Stimulated activated CD8-positive, alpha-beta memory T cell treated with anti-CD3 and anti-CD28 coated beads, Interleukin-15, amount 100 ng/mL, for 1 hour (primary cell): ENCODE measurements around the gene MTAP.
"Not testable (repeated sequence)": the region's sequence is repeated elsewhere in the genome, so short reads cannot be mapped to it uniquely, and the experiment has no call there.

Source experiments
- DNase-seq: peaks from one replicate; pipeline ENCODE4 v3.0.0-alpha.2; 2020; ENCODE audit warnings: low read depth

Gene MTAP

DNA sequence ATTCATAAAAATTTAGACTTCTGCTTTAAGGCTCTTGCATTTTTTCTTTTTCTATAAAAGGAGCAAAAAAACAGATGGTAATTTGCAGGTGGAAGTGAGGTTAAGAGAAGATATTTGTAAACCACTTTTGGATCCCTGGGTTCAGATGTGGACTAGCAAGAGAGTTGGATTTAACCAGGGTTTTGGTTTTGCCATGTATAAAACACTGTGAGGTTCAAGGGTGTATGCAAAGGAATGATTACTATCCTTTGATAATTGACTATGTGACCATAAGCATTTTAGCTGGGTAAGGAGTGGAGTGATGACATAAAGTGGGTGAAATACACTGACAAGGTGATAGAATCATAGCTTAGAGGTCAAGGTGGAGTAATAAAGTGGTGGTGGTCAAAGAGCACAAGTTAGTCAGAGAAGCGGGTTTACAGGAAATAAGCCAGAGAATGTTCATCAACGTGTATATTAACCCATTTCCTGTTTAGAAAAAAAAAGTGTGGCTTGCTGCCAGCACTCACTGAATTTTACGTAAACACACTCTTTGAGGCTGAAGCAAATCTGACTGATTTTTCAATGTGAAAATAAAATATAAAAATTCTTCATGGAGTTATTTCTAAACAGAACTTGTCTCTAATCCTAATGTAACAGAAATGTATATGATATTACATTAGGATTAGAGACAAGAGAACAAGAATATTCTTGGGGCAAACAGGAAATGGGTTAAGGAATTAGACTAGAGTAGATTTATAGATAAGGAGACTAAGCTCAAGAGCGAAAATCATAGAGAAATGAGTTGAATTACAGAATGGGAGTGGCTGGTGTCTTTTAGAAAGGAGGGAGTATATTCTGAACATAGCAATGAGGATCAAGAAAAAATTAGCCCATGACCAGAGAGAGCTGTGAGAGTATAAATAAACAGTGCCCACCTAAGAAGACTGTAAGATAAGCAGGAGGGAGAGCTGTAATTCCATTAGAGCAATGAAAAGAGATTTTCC lies 117.2 kb downstream of the MTAP start:
- DNase-seq, result no peak

DNA sequence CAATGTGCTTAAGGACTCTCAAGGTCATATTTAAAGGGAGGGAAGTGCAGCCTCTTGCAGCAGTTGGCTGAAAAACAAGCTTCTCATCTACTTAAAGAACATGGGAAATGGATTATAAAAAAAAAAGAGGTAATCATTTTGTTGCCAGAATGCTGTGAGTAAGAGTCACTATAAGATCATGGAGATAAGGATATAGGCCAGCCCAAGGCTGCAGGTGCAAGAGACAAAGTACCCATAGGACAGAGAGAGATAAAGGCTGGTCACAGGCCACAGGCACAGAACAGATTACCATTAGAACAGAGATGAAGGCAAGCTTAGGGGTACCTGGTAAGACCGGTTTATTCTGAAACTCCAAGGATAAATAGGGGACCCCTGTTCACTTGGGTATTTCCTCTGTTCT lies 121.3 kb downstream of the MTAP start:
- no peak for DNase-seq

DNA sequence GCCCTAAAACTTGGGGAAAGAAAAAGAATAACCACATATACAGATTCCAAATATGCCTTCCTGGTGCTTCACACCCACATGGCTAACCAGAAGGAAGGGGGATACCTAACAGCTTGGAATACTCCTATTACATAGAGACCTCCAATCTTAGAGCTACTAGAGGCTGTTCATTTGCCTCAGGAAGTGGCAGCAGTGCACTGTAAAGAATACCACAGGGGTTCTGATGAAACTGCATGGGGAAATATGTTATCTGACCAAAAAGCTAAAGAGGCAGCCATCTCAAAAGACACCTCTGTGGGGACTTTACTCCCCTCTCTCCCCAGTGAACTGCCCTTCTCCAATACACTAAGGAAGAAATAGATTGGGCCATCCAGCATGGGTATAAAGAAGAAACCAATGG lies 125.3 kb downstream of the MTAP start:
- DNase-seq, result no peak

DNA sequence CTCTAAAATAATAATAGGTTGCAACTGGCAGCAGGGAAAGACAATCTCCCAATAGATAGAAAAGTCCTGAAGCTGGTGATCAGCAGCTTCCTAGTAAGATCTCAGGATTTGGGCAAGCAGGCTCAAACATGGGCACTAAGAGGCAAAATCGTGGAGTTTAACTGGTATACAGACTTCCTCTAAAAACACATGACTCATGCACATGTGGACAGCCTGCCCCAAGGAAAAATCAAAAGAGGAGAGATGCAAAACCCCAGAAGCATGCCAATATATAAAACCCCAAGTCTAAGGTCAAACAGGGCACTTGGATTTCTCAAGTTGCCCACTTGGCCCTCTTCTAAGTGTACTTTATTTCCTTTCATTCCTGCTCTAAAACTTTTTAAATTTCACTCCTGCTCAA lies 129.0 kb downstream of the MTAP start:
- no peak for DNase-seq

DNA sequence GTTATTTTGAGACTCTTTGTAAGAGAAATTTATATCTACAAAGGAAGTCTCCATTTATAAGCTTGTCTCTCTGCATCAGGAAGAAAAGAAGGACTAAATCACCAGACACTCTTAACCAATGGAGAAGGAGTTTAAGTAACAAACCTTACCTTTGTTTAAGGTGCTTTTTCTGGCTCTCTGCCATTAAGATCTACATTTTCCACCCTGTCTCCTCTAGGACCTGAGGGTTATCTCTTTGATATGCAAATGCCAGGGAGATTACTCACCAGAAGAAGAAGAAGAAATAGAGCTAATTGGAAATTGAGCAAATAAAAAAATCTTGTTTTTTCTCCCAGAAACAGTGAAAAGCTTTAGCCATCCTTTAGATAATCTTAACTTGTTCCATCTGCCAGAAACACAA lies 130.8 kb downstream of the MTAP start:
- DNase-seq, result no peak

DNA sequence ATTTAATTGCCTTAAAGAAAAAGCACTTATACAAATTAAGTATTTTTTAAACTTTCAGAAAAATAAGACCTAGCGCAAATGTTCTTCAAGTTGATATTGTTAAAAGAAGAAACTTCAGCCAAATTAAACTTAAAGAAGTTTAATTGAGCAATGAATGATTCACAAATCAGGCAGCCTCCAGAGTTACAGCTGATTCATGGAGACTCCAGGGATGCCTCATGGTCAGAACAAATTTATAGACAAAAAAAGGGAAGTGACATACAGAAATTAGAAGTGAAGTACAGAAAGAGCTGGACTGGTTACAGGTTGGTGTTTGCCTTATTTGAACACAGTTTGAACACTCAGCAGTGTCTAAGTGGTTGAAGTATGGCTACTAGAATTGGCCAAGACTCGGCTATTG lies 131.4 kb downstream of the MTAP start:
- no peak for DNase-seq

DNA sequence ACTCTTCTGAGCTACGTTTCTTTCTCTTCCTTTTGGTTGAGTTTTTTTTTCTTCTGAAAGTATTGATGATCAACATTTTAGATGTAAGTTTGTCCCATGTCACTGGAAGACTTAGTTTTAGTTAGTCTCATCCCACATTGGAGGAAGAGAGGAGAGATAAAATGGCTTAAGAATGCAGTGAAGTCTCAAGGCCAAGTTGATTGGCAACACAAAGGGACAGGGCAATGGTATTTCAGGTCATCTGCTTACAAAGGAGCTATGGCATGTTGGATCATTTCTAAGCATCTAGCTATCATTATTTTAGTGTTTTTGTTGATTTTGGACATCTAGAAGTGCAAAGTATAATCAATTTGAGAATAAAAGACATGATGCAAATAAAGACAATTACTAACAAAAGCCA lies 133.2 kb downstream of the MTAP start:
- DNase-seq, result no peak

DNA sequence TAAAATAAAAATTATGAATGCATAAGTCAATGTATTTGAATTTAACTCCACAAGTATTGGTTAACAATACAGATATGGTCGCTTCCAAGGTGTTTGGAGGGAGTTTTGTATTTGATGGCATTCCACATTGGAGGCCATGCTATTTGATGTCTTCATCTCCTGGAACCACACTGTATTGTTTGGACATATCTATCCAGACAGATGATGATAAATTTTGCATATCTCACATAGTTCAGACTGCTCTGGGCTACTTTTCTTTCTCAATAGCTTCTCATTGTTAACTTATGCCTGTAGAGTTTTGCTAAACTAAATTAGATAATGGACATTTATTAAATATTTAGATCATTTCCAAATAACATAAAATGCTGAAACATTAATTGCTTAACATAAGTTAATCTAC lies 133.7 kb downstream of the MTAP start:
- no peak for DNase-seq

DNA sequence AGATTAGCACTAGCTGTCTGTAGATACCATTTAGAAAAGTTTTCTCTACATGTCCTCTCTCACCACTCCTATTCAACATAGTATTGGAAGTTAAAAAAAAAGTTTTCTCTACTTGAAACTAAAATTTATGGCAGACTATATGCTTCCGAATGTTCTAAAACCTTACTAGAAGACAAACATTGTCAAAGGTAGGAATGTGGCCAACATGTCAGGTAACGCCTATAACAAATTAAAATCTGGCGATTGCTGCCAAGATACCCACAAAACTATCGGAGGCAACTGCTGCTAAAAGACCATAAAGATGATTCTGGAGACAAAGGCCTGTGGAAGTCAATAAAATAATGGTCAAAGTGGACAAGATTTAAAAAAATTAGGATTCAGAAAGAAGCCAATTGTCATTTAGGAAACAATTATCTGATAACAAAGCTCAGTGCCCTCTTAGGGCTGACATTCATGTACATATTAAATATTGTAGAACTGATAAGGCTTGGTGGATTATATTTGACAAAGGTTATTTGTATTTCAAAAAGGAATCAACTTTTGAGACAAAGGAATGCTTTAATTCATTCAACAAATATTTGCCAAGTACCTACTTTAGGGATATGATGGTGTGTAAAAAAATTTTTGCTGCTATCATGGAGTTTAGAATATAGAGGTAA lies 139.0 kb downstream of the MTAP start:
- DNase-seq, result no peak

DNA sequence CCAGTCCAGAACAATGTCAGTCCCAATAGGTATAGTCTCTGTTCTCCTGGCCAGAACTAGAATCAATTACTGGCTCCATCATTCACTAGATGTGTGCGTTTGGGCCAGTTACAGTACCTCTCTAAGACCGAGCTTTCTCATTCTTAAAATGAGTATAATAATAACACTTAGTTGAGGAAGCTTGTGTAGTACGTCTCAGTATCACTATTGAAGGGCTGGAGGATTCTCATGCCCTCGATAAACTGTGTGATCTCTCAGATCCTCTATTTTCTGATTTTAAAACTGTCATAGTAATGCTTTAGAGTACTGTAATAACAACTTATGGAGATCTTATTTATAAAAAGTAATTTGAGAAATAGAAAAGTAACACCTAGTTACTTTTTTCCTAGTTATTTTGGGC lies 141.0 kb downstream of the MTAP start:
- no peak for DNase-seq

DNA sequence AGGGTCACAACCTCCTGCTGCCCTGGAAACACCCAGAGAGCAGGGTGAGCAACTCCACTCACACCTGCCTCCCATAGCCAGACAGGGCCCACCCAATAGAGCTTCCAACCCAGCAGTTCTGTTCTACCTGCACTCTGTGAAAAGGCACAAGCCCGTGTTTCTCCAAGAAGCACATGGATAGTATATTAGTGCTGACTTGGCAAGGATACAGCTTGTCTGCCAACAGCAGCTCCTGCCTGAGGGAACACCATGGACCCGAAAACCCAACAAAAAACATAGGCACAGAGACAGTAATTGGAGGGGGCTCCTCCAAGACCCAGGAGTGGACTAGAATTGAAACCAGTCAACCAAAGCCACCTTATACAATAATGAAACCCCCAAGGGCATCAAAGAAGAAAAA lies 143.2 kb downstream of the MTAP start:
- DNase-seq, result no peak

DNA sequence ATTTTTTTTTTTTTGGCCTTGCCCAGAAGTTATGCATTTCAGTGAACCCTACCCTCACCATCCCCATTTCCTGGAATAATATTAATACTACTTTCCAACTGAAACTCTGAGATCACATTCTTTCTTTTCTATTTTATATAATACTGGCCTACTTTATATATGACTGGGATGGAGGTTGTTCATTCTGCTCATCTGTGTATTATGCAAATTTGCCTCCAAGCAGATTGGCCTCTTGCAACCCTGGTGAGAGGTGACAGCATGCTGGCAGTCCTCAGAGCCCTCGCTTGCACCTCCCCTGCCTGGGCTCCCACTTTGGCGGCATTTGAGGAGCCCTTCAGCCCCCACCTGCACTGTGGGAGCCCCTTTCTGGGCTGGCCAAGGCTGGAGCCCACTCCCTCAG lies 156.4 kb downstream of the MTAP start:
- DNase-seq, result no peak

DNA sequence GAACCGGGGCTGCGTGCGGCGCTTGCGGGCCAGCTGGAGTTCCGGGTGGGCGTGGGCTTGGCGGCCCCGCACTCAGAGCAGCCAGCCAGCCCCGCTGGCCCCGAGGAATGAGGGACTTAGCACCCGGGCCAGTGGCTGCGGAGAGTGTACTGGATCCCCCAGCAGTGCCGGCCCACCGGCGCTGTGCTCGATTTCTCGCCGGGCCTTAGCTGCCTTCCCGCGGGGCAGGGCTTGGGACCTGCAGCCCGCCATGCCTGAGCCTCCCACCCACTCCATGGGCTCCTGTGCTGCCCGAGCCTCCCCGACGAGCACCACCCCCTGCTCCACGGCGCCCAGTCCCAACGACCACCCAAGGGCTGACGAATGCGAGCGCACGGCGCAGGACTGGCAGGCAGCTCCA lies 156.8 kb downstream of the MTAP start:
- DNase-seq, result not testable (repeated sequence)

DNA sequence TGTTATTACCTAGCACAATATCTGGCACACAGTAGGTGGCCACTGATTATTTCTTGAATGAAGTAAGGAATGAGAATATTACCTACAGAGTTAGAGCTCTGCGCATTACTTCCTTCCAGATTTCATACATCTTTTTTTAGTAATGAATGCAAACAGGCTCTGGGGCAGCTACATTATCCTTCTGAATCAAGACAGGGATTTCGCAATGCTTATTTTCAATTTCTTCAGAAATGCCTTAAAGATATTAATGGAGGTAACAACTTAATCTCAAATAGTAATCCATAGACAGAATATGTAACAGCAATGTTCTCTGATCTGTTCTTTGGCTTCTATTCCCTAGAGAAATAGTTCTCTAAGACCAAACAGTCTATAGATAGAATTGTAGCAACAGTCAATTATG lies 159.1 kb downstream of the MTAP start:
- no peak for DNase-seq

DNA sequence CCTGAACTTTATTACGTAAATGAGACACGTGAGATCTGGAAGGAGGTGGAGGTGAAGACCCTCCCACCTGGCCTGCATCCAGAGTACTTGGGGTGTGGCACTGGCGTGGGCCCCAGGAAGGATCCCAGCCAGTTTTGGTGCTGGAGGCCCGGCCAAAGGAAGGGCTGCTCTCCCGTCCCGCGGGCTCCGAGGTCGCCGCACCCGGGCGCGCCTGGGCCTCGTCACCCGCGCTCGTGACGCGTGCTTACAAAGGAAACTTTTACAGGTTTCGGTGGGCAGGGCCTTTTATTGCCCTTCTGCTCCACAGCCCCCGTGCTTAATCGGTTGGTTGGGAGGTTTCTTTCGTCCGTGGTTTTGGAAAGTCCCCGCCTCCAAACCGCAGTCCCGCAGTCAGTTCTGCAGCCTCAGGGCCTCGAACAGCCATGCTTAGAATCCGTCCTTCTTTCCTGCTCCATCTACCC lies 162.5 kb downstream of the MTAP start:
- DNase-seq, result peak; percentile 20

DNA sequence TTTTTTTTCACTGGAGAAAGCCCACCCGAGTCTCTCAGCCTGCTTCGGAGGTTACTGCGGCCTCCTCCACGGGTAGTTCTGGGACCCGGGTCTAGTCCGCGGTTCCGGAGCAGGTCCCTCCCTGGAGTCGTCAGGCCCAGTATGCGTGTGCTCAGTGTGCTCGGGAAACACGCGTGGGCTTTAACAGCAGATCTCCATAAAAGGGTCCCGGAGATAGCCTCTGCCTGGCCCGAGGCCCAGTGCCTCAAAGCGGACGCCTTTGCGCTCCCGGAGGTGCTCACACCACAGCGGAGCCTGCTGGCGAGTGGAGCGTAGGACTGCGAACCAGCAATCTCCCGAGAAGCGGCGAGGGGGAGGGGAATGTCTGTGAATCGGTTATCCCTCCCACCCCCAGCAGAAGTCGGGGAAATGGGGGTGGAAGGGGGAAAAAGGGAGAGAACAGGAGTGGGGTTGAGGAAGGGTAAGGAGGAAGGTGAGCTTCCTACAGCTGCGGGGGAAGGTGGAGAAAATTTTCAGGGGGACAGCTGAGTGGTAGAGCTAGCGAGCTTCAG lies 163.0 kb downstream of the MTAP start:
- no peak for DNase-seq

DNA sequence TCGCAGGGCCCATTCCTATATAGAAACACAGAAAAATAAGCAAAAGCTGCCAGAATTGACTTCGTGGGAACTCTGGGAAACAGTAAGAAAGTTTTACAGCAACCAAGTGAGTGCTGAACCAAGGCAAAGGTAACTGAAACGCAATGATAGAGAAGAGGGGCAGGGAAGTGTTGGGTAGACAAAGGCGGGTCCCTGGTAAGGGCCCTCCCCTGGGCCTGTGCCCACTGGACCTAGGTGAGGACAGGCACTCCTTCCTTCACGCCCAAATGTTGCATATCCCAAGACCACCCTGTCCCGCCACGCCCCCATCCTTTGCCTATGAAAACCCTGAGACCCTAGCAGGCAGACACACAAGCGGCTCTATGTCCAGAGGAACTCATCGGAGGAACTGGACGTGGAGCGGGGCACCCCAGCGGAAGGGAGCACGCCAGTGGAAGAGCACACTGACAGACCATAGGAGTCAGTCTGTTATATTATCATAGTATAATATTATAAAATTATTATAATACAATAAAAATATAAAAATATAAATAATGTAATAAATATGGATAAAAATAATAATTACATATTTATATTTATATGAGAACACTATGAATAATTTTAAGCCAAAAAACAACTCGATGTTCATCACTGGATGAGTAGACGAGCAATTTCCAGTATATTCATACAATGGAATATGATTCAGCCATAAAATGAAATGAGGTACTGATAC lies 163.9 kb downstream of the MTAP start:
- no peak for DNase-seq

DNA sequence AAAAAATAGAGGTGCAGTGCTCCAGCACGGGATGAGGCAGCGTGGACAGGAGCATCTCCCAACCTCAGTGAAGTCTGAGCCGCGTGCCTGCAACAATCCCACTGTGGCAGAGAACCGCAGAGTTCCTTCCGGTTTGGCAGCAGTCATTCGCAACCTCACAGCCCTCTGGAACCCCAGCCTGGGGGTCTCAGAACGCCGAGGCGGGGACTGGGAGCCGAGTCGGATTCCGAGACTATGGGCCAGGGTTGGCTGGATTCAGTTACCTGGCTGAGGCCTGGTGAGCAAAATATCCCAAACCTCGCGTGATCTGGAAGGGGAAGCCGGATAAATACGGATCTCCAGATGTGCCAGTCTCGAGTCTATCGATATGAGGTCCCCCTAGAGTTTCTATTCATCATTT lies 164.7 kb downstream of the MTAP start:
- DNase-seq, result no peak

DNA sequence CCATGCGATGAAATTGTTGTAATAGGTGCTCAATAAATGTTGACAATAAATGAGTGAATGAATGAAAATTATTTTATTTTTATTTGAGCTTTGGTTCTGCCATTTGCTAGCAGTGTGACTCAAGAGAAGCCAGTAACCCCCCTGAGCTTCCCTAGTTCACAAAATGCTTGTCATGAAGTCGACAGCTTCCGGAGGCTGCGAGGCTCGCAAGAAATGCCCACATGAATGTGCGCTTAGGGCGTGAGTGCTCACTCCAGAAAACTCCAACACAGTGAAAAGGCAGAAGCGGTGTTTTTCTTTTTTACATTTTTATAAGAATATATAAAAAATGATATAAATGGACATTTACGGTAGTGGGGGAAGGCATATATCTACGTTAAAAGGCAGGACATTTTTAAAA lies 165.3 kb downstream of the MTAP start:
- DNase-seq, result no peak

DNA sequence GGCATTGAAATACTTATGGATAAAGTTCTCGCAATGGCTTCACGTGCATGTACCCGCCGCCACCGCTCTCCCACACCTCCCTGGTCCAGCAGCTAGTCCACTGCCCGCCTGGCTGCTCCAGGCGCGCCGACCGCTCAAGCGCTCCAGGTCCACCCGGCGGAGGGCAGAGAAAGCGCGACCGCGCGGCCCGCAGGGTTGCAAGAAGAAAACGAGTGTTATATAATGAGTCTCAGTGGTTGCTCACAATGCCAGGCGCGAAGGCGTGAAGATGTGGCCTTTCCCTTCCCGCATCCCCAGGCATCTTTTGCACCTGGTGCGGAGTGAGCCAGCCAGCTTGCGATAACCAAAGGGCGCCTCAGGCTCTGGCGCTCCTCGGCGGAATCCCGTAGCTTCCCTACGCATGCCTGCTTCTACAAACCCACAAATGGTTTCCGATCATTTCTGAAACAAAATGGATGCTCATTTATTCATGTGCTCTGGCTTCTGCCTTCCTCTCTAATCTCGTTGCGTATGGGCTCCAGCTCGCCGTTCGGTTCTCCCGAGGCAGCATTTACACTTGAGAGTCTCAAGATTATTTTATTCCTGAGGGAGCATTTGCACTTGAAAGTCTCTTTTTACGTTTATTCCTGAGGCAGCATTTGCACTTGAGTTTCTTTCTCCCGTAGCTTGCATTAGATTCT lies 166.0 kb downstream of the MTAP start:
- no peak for DNase-seq

DNA sequence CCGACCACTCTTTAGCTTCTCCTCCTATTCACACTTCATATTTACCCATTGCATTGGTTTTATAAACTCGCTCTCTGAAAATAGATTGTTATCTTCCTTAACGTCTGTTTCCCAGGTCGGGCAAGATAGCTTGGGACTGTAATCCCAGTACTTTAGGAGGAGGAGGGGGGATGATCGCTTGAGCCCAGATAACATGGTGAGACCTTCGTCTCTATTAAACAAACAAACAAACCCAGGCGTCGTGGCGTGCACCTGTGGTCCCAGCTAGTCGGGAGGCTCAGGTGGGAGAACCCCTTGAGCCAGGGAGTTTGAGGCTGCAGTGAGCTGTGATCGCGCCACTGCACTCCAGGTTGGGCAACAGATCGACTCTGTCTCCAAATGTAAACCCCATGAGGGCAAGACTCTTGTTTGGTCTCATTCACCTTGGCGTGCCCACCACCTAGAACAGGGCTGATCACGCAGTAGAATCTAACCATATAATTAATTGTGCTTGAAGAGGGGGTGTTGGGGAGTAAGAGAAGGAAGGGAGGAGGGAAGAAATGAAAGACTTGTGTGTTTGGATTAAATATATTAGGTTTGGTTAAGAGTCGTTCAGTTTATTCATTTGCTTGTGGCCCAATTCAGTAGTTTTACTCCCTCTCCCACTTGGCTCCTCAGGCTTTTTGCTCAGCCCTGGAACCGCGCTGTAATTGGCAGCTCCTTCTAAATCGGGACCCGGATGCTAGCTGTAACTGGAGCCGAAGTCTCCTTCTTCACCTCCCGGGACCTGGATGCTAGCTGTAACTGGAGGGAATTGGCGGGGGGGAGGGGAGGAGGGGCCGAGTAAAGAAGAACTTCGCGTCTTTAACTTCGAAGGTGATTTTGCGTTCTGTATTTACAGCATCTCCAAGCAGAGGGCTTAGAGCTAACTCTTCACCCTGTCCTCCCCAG lies 166.8 kb downstream of the MTAP start:
- no peak for DNase-seq
